A549 (cell line): ENCODE data around the gene SRGAP3. TPM values are rescaled to one million over a fixed set of nuclear protein-coding genes. Genes with fewer than 3 reads are reported as not detected.

Source experiments
- ATAC-seq, 2 experiments: fragments of 200-7000 bp in 1 of 2; fragments of >200 bp in 1 of 2; cut with Nextera tagmentation in 1 of 2; cut with Tn5 transposase in 1 of 2; 3 replicates each; pipeline versions ENCODE4 v1.8.0 to v1.9.1; 2018 to 2020; ENCODE audit warnings: mild to moderate bottlenecking in 1 of 2, moderate library complexity in 1 of 2
- CTCF ChIA-PET: fragments of 300-600 bp; sonication (Branson Sonifier 250); formaldehyde crosslinking; extraction: SDS; loops from one replicate; lab custom pipeline; 2021; ENCODE audit warnings: antibody characterized with exemption, inconsistent platforms; lab: Yijun Ruan, JAX
- POLR2A ChIA-PET: fragments of 350-600 bp; formaldehyde crosslinking; extraction: SDS; loops from one replicate; lab custom pipeline; 2021; ENCODE audit warnings: antibody characterized with exemption, inconsistent platforms; lab: Yijun Ruan, JAX
- DNase-seq, 2 experiments: peaks; one replicate each; pipeline versions ENCODE4 v3.0.0 to v3.0.0-alpha.2; 2011 to 2016; ENCODE audit warnings: low read depth in 1 of 2, low spot score in 1 of 2
- FAIRE-seq: peaks from 2 replicates; lab custom pipeline; 2011; peaks lifted over from hg19 to GRCh38; lab: Jason Lieb, UNC
- H3K27ac ChIP-seq, 2 experiments: fragments of >200 bp; sonication (Bioruptor Twin); formaldehyde crosslinking; 3 replicates each; pipeline ENCODE4 v1.5.1; 2016 to 2017
- H3K4me1 ChIP-seq: fragments of >200 bp; sonication (Bioruptor Twin); formaldehyde crosslinking; 3 replicates; pipeline ENCODE4 v1.6.1; 2016
- H3K4me2 ChIP-seq: fragments of >200 bp; sonication (Bioruptor Twin); formaldehyde crosslinking; 3 replicates; pipeline ENCODE4 v1.6.1; 2016
- H3K4me3 ChIP-seq: fragments of >200 bp; sonication (Bioruptor Twin); formaldehyde crosslinking; 3 replicates; pipeline ENCODE4 v1.5.1; 2016
- H3K9me3 ChIP-seq: fragments of >200 bp; sonication (Bioruptor Twin); formaldehyde crosslinking; 3 replicates; pipeline ENCODE4 v1.6.1; 2016
- CBX2 ChIP-seq: fragments of 200-600 bp; sonication (generic); IDR thresholded peaks from 2 replicates; pipeline ENCODE4 v1.6.1; 2016; ENCODE audit warnings: low read depth, mild to moderate bottlenecking, borderline replicate concordance
- CBX8 ChIP-seq: fragments of 200-600 bp; sonication (generic); IDR thresholded peaks from 2 replicates; pipeline ENCODE4 v1.6.1; 2016
- CEBPB ChIP-seq, 2 experiments: fragments of >200 bp in 1 of 2; sonication (Bioruptor Twin) in 1 of 2; formaldehyde crosslinking in 1 of 2; IDR thresholded peaks; 2 replicates each; pipeline ENCODE4 v1.6.1; 2012 to 2016
- CHD2 ChIP-seq: fragments of 150-350 bp; IDR thresholded peaks from 2 replicates; pipeline ENCODE4 v1.6.1; 2014; ENCODE audit warnings: low read length; ENCODE audit not compliant: partially characterized antibody
- CHD4 ChIP-seq: fragments of 200-600 bp; sonication (generic); IDR thresholded peaks from 2 replicates; pipeline ENCODE4 v1.6.1; 2016; ENCODE audit warnings: antibody characterized with exemption, mild to moderate bottlenecking, borderline replicate concordance
- EHF ChIP-seq: fragments of 250-450 bp; sonication (Bioruptor Pico); IDR thresholded peaks from 2 replicates; pipeline ENCODE4 v1.5.0; 2020; ENCODE audit warnings: mild to moderate bottlenecking
- EHMT2 ChIP-seq: fragments of 200-600 bp; sonication (generic); IDR thresholded peaks from 2 replicates; pipeline ENCODE4 v1.6.1; 2016; ENCODE audit warnings: antibody characterized with exemption, low read depth, mild to moderate bottlenecking, moderate library complexity
- FOSB ChIP-seq: fragments of 250-450 bp; sonication (Bioruptor Pico); IDR thresholded peaks from 2 replicates; pipeline ENCODE4 v1.5.0; 2020; ENCODE audit warnings: mild to moderate bottlenecking, moderate library complexity
- FOSL2 ChIP-seq, 2 experiments: fragments of 450-650 bp in 1 of 2; fragments of >200 bp in 1 of 2; sonication (Bioruptor Twin) in 1 of 2; formaldehyde crosslinking; IDR thresholded peaks; 2 replicates each; pipeline versions ENCODE4 v1.5.0 to v1.6.1; 2016 to 2020; ENCODE audit warnings: mild to moderate bottlenecking in 1 of 2, moderate library complexity in 1 of 2
- FOXS1 ChIP-seq: fragments of 250-450 bp; sonication (Bioruptor Pico); IDR thresholded peaks from 2 replicates; pipeline ENCODE4 v1.5.0; 2020; ENCODE audit warnings: mild to moderate bottlenecking, moderate library complexity
- GATA3 ChIP-seq: IDR thresholded peaks from 2 replicates; pipeline ENCODE4 v1.6.1; 2012; ENCODE audit warnings: borderline replicate concordance
- HOXA7 ChIP-seq: fragments of 250-450 bp; sonication (Bioruptor Pico); IDR thresholded peaks from 2 replicates; pipeline ENCODE4 v1.5.0; 2020; ENCODE audit warnings: mild to moderate bottlenecking, moderate library complexity
- HOXB13 ChIP-seq: fragments of 250-450 bp; sonication (Bioruptor Pico); IDR thresholded peaks from 2 replicates; pipeline ENCODE4 v1.5.0; 2020; ENCODE audit warnings: low read depth, mild to moderate bottlenecking, moderate library complexity
- HOXB5 ChIP-seq: fragments of 250-450 bp; sonication (Bioruptor Pico); IDR thresholded peaks from 2 replicates; pipeline ENCODE4 v1.5.0; 2020; ENCODE audit warnings: mild to moderate bottlenecking, moderate library complexity
- JUN ChIP-seq, 2 experiments: fragments of >200 bp; sonication (Bioruptor Twin); formaldehyde crosslinking; IDR thresholded peaks; 2 replicates in 1 of 2; 3 replicates in 1 of 2; pipeline ENCODE4 v1.6.1; 2016 to 2017
- KDM5A ChIP-seq: fragments of 200-600 bp; sonication (generic); IDR thresholded peaks from 2 replicates; pipeline ENCODE4 v1.6.1; 2016; ENCODE audit warnings: antibody characterized with exemption, mild to moderate bottlenecking
- NPAS2 ChIP-seq: fragments of 250-450 bp; sonication (Bioruptor Pico); IDR thresholded peaks from 2 replicates; pipeline ENCODE4 v1.8.0; 2022; ENCODE audit warnings: mild to moderate bottlenecking, moderate library complexity, borderline replicate concordance
- POLR2A ChIP-seq: IDR thresholded peaks from 2 replicates; pipeline ENCODE4 v1.6.1; 2012; ENCODE audit warnings: mild to moderate bottlenecking, low read length
- POLR2AphosphoS2 ChIP-seq: conservative IDR thresholded peaks from 2 replicates; pipeline ENCODE4 v1.6.1; 2012; ENCODE audit warnings: low read length, improper control_type of control experiment, inconsistent platforms
- RAD21 ChIP-seq, 2 experiments: fragments of >200 bp in 1 of 2; sonication (Bioruptor Twin) in 1 of 2; formaldehyde crosslinking in 1 of 2; IDR thresholded peaks in 1 of 2; conservative IDR thresholded peaks in 1 of 2; 2 replicates in 1 of 2; 3 replicates in 1 of 2; pipeline ENCODE4 v1.6.1; 2012 to 2018; ENCODE audit warnings: inconsistent platforms in 1 of 2
- RARB ChIP-seq: fragments of 250-450 bp; sonication (Bioruptor Pico); IDR thresholded peaks from 2 replicates; pipeline ENCODE4 v1.8.0; 2021; ENCODE audit warnings: mild to moderate bottlenecking, moderate library complexity
- RNF2 ChIP-seq: fragments of 200-600 bp; sonication (generic); IDR thresholded peaks from 2 replicates; pipeline ENCODE4 v1.6.1; 2016; ENCODE audit warnings: low read depth, mild to moderate bottlenecking, antibody characterized with exemption, moderate library complexity, borderline replicate concordance
- SREBF2 ChIP-seq: fragments of 450-650 bp; IDR thresholded peaks from 2 replicates; pipeline ENCODE4 v1.6.1; 2014; ENCODE audit warnings: mild to moderate bottlenecking, moderate library complexity
- TFCP2L1 ChIP-seq: fragments of 250-450 bp; sonication (Bioruptor Pico); IDR thresholded peaks from 2 replicates; pipeline ENCODE4 v1.5.0; 2021; ENCODE audit warnings: mild to moderate bottlenecking
- TP53 ChIP-seq: fragments of 250-450 bp; sonication (Bioruptor Pico); IDR thresholded peaks from 2 replicates; pipeline ENCODE4 v1.5.0; 2021; ENCODE audit warnings: mild to moderate bottlenecking, moderate library complexity
- ZC3H11A ChIP-seq: fragments of 450-650 bp; IDR thresholded peaks from 2 replicates; pipeline ENCODE4 v1.6.1; 2014; ENCODE audit warnings: antibody characterized with exemption, mild to moderate bottlenecking
- ZFP36 ChIP-seq: fragments of 450-650 bp; IDR thresholded peaks from 2 replicates; pipeline ENCODE4 v1.6.1; 2014; ENCODE audit warnings: borderline replicate concordance; ENCODE audit not compliant: partially characterized antibody
- ZNF302 ChIP-seq: fragments of 250-450 bp; sonication (Bioruptor Pico); IDR thresholded peaks from 2 replicates; pipeline ENCODE4 v1.9.0; 2021; ENCODE audit warnings: inconsistent platforms, mild to moderate bottlenecking, moderate library complexity
- ZSCAN20 ChIP-seq: fragments of 250-450 bp; sonication (Bioruptor Pico); IDR thresholded peaks from 2 replicates; pipeline ENCODE4 v1.8.0; 2022; ENCODE audit warnings: mild to moderate bottlenecking, moderate library complexity
- WGBS: methylation state at CpG from one replicate; pipeline ENCODE4 v1.1.6; 2017; ENCODE audit errors: missing lambda C conversion rate; 5-methylcytosine and 5-hydroxymethylcytosine counted together
- polyA plus RNA-seq, 4 experiments: library from polyadenylated mRNA; depleted of rRNA in 3 of 4; stranded (reverse); fragments of >200 nt; fragmentation: RNase III in 1 of 4; extraction: RNeasy Plus Mini Kit Qiagen cat#74134 plus additional on column Dnase treatment in 1 of 4; gene quantifications; 2 replicates in 3 of 4; 3 replicates in 1 of 4; pipeline ENCODE4 v1.2.3, GENCODE V29; 2011 to 2017
- TF ChIP-seq, protein P1 (sequence below): fragments of >200 bp; sonication (Bioruptor Twin); formaldehyde crosslinking; IDR thresholded peaks from 3 replicates; pipeline ENCODE4 v1.6.1; 2016
- TF ChIP-seq, protein P2 (sequence below): IDR thresholded peaks from 2 replicates; pipeline ENCODE4 v1.6.1; 2012
- TF ChIP-seq, protein P3 (sequence below): fragments of 250-450 bp; sonication (Bioruptor Pico); IDR thresholded peaks from 2 replicates; pipeline ENCODE4 v1.5.0; 2020; ENCODE audit warnings: low read depth, mild to moderate bottlenecking, moderate library complexity
- TF ChIP-seq, protein P4 (sequence below): fragments of 250-450 bp; sonication (Bioruptor Pico); IDR thresholded peaks from 2 replicates; pipeline ENCODE4 v1.5.0; 2021; ENCODE audit warnings: mild to moderate bottlenecking, moderate library complexity, borderline replicate concordance
- TF ChIP-seq, protein P5 (sequence below): fragments of >200 bp; sonication (Bioruptor Twin); formaldehyde crosslinking; IDR thresholded peaks from 2 replicates; pipeline ENCODE4 v1.6.1; 2016

SRGAP3 gene
- polyA plus RNA-seq, 2 of the 4 experiments (the other 2 are of a cell fraction) = 1.6 to 2.5 TPM

DNA sequence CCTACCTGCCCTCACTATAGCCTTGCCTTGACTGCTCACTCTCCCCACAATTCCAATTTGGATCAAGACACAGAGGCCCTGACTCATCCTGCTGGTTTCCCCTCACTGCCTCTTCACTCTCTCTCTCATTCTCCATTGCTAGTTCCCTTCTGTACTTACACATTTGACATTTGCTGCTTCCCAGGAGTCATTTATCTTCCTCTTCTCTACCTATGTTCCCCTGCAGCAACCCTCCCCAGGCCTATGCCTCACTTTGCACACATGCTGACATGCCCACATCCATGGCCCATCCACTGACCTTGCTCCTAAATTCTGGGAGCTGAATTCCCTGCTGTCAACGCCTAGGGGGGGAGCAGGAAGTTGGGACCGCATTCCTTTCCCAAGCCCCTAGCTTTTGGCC is 82.2 kb downstream of the SRGAP3 start:
- Histone ChIP-seq H3K27ac (no peak overlapping the region), H3K4me2 (no peak overlapping the region), H3K4me3 (no peak overlapping the region), H3K9me3 (no peaks in the 10 kb centered on the region), H3K4me1 (no peaks in the 10 kb centered on the region)
- no peak for FAIRE-seq
- no peak for DNase-seq
- ATAC-seq = no peak
- ChIA-PET CTCF (no interaction called here), POLR2A (no interaction called here)
- 85% methylated on average over 2 of the region's 2 CpGs for WGBS
- TF ChIP-seq ZFP36 (no peak), FOSB (CRISPR knock-in tag) (no peak), ZNF302 (no peak), TP53 (CRISPR knock-in tag) (no peak), EHF (CRISPR knock-in tag) (no peak), HOXB13 (no peak), CHD2 (no peak), FOXS1 (CRISPR knock-in tag) (no peak), JUN (IDR thresholded peaks at IDR 0.05) (no peak), POLR2A (no peak), KDM5A (no peak)
- TF ChIP-seq, protein P1, sequence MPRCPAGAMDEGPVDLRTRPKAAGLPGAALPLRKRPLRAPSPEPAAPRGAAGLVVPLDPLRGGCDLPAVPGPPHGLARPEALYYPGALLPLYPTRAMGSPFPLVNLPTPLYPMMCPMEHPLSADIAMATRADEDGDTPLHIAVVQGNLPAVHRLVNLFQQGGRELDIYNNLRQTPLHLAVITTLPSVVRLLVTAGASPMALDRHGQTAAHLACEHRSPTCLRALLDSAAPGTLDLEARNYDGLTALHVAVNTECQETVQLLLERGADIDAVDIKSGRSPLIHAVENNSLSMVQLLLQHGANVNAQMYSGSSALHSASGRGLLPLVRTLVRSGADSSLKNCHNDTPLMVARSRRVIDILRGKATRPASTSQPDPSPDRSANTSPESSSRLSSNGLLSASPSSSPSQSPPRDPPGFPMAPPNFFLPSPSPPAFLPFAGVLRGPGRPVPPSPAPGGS = no peak
- TF ChIP-seq, protein P2, sequence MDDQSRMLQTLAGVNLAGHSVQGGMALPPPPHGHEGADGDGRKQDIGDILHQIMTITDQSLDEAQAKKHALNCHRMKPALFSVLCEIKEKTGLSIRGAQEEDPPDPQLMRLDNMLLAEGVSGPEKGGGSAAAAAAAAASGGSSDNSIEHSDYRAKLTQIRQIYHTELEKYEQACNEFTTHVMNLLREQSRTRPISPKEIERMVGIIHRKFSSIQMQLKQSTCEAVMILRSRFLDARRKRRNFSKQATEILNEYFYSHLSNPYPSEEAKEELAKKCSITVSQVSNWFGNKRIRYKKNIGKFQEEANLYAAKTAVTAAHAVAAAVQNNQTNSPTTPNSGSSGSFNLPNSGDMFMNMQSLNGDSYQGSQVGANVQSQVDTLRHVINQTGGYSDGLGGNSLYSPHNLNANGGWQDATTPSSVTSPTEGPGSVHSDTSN = no peak

DNA sequence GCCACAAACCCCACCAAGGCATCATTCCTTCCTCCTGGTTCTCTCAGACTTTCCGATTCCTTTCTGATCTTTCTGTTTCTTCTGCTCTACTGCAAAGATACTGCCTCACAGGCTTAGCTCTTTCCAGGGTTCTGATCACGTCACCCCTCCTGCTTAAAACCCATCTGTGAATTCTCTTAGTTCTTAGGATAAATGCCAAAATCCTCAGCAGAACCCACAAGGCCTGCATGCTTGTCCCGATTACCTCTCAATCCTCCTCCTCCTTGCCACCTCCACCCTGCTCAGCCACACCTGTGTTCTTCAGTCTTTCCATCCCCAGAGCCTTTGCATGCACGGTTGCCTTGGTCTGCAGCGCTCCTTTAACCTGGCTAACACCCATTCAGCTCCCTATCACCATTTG is 84.0 kb downstream of the SRGAP3 start:
- WGBS = 79% methylated on average over 5 of the region's 5 CpGs
- no peaks in the 10 kb centered on the region for H3K4me1 ChIP-seq

DNA sequence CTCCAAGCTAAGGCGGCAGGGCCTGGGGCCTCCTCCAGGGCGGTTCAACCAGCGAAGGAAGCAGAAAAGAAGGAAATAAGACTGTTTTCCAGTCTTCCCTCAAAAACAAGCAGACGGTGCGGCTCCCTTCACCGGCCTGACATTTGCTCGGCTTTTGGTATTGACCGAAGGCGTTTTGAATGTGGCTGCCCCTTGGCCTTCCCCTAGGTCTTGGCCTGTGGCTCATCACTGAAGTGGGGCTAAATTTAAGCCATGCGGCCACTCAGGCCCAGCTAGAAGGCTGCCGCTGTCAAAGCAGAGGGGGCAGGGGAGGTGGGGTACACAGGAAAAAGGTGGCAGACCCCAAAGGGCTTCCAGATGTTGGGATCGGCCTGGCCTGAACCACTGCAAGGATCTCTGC is 86.2 kb downstream of the SRGAP3 start:
- DNase-seq (no peak), FAIRE-seq (no peak), ATAC-seq (no peak)
- CTCF ChIA-PET = interaction anchor here (1.2 kb wide), 1 partner anchor 139 kb away, joined by 3 read pairs; no protein-coding TSS in a partner anchor
- Histone ChIP-seq H3K4me3 (no peak overlapping the region), H3K4me1 (no peaks in the 10 kb centered on the region), H3K4me2 (no peak overlapping the region), H3K9me3 (no peaks in the 10 kb centered on the region), H3K27ac (no peak overlapping the region)
- WGBS = 97% methylated on average over 9 of the region's 12 CpGs
- POLR2A ChIA-PET = no interaction called here
- TF ChIP-seq FOSB (CRISPR knock-in tag) (no peak), CEBPB (IDR thresholded peaks at IDR 0.05) (no peak), CBX2 (no peak), HOXA7 (CRISPR knock-in tag) (no peak), RAD21 (conservative IDR thresholded peaks at IDR 0.05 in 1 of 2, IDR thresholded peaks at IDR 0.05 in 1 of 2) (no peak), FOXS1 (CRISPR knock-in tag) (no peak), CBX8 (no peak), POLR2A (no peak), ZC3H11A (no peak), KDM5A (no peak)
- TF ChIP-seq, protein P3, sequence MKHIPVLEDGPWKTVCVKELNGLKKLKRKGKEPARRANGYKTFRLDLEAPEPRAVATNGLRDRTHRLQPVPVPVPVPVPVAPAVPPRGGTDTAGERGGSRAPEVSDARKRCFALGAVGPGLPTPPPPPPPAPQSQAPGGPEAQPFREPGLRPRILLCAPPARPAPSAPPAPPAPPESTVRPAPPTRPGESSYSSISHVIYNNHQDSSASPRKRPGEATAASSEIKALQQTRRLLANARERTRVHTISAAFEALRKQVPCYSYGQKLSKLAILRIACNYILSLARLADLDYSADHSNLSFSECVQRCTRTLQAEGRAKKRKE (CRISPR knock-in tag) = no peak

More for the DNA sequence above, 84.0 kb downstream of the SRGAP3 start:
- no peak for DNase-seq
- no peak overlapping the region for H3K4me3 ChIP-seq
- no peak for FAIRE-seq
- ATAC-seq = no peak
- no peak for TF ChIP-seq RAD21 (conservative IDR thresholded peaks at IDR 0.05 in 1 of 2, IDR thresholded peaks at IDR 0.05 in 1 of 2)
- TF ChIP-seq RNF2 = no peak
- no peak for TF ChIP-seq CEBPB (IDR thresholded peaks at IDR 0.05)
- no peak for TF ChIP-seq SREBF2
- TF ChIP-seq CHD4 = no peak
- TF ChIP-seq GATA3 = no peak
- TF ChIP-seq KDM5A = no peak
- TF ChIP-seq, protein P4, sequence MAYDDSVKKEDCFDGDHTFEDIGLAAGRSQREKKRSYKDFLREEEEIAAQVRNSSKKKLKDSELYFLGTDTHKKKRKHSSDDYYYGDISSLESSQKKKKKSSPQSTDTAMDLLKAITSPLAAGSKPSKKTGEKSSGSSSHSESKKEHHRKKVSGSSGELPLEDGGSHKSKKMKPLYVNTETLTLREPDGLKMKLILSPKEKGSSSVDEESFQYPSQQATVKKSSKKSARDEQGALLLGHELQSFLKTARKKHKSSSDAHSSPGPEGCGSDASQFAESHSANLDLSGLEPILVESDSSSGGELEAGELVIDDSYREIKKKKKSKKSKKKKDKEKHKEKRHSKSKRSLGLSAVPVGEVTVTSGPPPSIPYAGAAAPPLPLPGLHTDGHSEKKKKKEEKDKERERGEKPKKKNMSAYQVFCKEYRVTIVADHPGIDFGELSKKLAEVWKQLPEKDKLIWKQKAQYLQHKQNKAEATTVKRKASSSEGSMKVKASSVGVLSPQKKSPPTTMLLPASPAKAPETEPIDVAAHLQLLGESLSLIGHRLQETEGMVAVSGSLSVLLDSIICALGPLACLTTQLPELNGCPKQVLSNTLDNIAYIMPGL = no peak
- TF ChIP-seq, protein P5, sequence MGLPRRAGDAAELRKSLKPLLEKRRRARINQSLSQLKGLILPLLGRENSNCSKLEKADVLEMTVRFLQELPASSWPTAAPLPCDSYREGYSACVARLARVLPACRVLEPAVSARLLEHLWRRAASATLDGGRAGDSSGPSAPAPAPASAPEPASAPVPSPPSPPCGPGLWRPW = no peak
- no peak for TF ChIP-seq JUN (IDR thresholded peaks at IDR 0.05)
- TF ChIP-seq ZSCAN20 (CRISPR knock-in tag) = no peak
- no peak for TF ChIP-seq HOXB5 (CRISPR knock-in tag)
- TF ChIP-seq EHMT2 = no peak
- TF ChIP-seq FOSL2 (IDR thresholded peaks at IDR 0.05) = no peak
- TF ChIP-seq FOSL2 (CRISPR knock-in tag; IDR thresholded peaks at IDR 0.05) = no peak
- no peak for TF ChIP-seq TFCP2L1 (CRISPR knock-in tag)
- TF ChIP-seq ZC3H11A = no peak
- TF ChIP-seq RARB (CRISPR knock-in tag) = no peak
- TF ChIP-seq ZFP36 = no peak
- TF ChIP-seq POLR2AphosphoS2 = no peak
- TF ChIP-seq NPAS2 = no peak
- TF ChIP-seq, all 56 proteins: peak for 0
- Histone ChIP-seq H3K27ac (no peak overlapping the region), H3K4me2 (no peak overlapping the region), H3K9me3 (no peaks in the 10 kb centered on the region)
- ChIA-PET CTCF (no interaction called here), POLR2A (no interaction called here)
